H9 (cell line): ENCODE results near the gene RAD51. TPM values are rescaled to one million over a fixed set of nuclear protein-coding genes. Genes with fewer than 3 reads are reported as not detected.
A peak's percentile ranks its signal among the peaks of the same experiment; 100 is the strongest.

ENCODE experiments used
- DNase-seq: peaks from one replicate; pipeline ENCODE4 v3.0.0-alpha.2; 2017
- H2AFZ ChIP-seq: one replicate; pipeline ENCODE4 v1.6.1; 2013; ENCODE audit warnings: mild to moderate bottlenecking, low read length, control low read depth, moderate library complexity
- H2AK5ac ChIP-seq: 2 replicates; pipeline ENCODE4 v1.6.1; 2013; ENCODE audit warnings: low read length, control low read depth, mixed read lengths; ENCODE audit not compliant: insufficient read length
- H2BK120ac ChIP-seq: one replicate; pipeline ENCODE4 v1.6.1; 2013; ENCODE audit warnings: low read depth, mild to moderate bottlenecking, low read length, control low read depth, inconsistent platforms; ENCODE audit not compliant: poor library complexity, severe bottlenecking
- H2BK12ac ChIP-seq: 2 replicates; pipeline ENCODE4 v1.6.1; 2013; ENCODE audit warnings: low read length, control low read depth, mixed read lengths, low read depth; ENCODE audit not compliant: insufficient read length
- H2BK15ac ChIP-seq: 2 replicates; pipeline ENCODE4 v1.6.1; 2013; ENCODE audit warnings: low read depth, low read length, control low read depth
- H2BK20ac ChIP-seq: one replicate; pipeline ENCODE4 v1.6.1; 2013; ENCODE audit warnings: low read depth, mild to moderate bottlenecking, low read length, control low read depth, inconsistent platforms; ENCODE audit not compliant: poor library complexity, severe bottlenecking
- H2BK5ac ChIP-seq: 2 replicates; pipeline ENCODE4 v1.6.1; 2013; ENCODE audit warnings: low read length, control low read depth, mixed read lengths; ENCODE audit not compliant: insufficient read length
- H3K14ac ChIP-seq: 2 replicates; pipeline ENCODE4 v1.6.1; 2013; ENCODE audit warnings: low read length, control low read depth; ENCODE audit not compliant: insufficient read depth
- H3K18ac ChIP-seq: 2 replicates; pipeline ENCODE4 v1.6.1; 2013; ENCODE audit warnings: low read depth, mild to moderate bottlenecking, mixed read lengths, low read length, control low read depth; ENCODE audit not compliant: insufficient read length
- H3K23ac ChIP-seq: 2 replicates; pipeline ENCODE4 v1.6.1; 2013; ENCODE audit warnings: low read length, control low read depth, mixed read lengths, low read depth; ENCODE audit not compliant: insufficient read length
- H3K23me2 ChIP-seq: 2 replicates; pipeline ENCODE4 v1.6.1; 2013; ENCODE audit warnings: low read depth, mild to moderate bottlenecking, mixed read lengths, low read length, control low read depth; ENCODE audit not compliant: insufficient read length, poor library complexity, severe bottlenecking
- H3K27ac ChIP-seq: 2 replicates; pipeline ENCODE4 v1.5.1; 2013; ENCODE audit warnings: low read length, control low read depth, mixed read lengths, low read depth; ENCODE audit not compliant: insufficient read length
- H3K27me3 ChIP-seq: 2 replicates; pipeline ENCODE4 v1.6.1; 2013; ENCODE audit warnings: low read length, control low read depth, inconsistent platforms; ENCODE audit not compliant: insufficient read depth
- H3K4ac ChIP-seq: 2 replicates; pipeline ENCODE4 v1.6.1; 2013; ENCODE audit warnings: low read depth, mild to moderate bottlenecking, control low read depth, inconsistent platforms, low read length, moderate library complexity
- H3K4me1 ChIP-seq: 2 replicates; pipeline ENCODE4 v1.6.1; 2013; ENCODE audit warnings: low read length, control low read depth, inconsistent platforms; ENCODE audit not compliant: insufficient read depth
- H3K4me2 ChIP-seq: 2 replicates; pipeline ENCODE4 v1.6.1; 2013; ENCODE audit warnings: low read length, control low read depth, mixed read lengths; ENCODE audit not compliant: insufficient read length, insufficient read depth
- H3K56ac ChIP-seq: 2 replicates; pipeline ENCODE4 v1.6.1; 2013; ENCODE audit warnings: low read depth, mild to moderate bottlenecking, mixed read lengths, low read length, control low read depth; ENCODE audit not compliant: insufficient read length
- H3K79me1 ChIP-seq: 2 replicates; pipeline ENCODE4 v1.6.1; 2013; ENCODE audit warnings: low read depth, mild to moderate bottlenecking, moderate library complexity, low read length, control low read depth, inconsistent platforms; ENCODE audit not compliant: insufficient read depth, poor library complexity, severe bottlenecking
- H3K79me2 ChIP-seq: 2 replicates; pipeline ENCODE4 v1.6.1; 2013; ENCODE audit warnings: low read length, control low read depth, inconsistent platforms; ENCODE audit not compliant: insufficient read depth
- H3K9ac ChIP-seq: 2 replicates; pipeline ENCODE4 v1.6.1; 2013; ENCODE audit warnings: low read length, control low read depth, mixed read lengths; ENCODE audit not compliant: insufficient read length; ENCODE audit errors: extremely low read depth
- H3K9me3 ChIP-seq: one replicate; pipeline ENCODE4 v1.6.1; 2013; ENCODE audit warnings: low read depth, low read length, inconsistent platforms; ENCODE audit not compliant: control insufficient read depth
- H3T11ph ChIP-seq: one replicate; pipeline ENCODE4 v1.6.1; 2013; ENCODE audit warnings: mild to moderate bottlenecking, low read length, control low read depth, inconsistent platforms
- H4K20me1 ChIP-seq: one replicate; pipeline ENCODE4 v1.6.1; 2013; ENCODE audit not compliant: control insufficient read depth, insufficient read length, insufficient read depth
- H4K5ac ChIP-seq: 2 replicates; pipeline ENCODE4 v1.6.1; 2013; ENCODE audit warnings: low read depth, mild to moderate bottlenecking, mixed read lengths, low read length, control low read depth; ENCODE audit not compliant: insufficient read length
- H4K8ac ChIP-seq: replicated peaks from 2 replicates; pipeline ENCODE4 v1.6.1; 2013; ENCODE audit warnings: low read length, control low read depth, mixed read lengths, low read depth; ENCODE audit not compliant: insufficient read length
- H4K91ac ChIP-seq: 2 replicates; pipeline ENCODE4 v1.6.1; 2013; ENCODE audit warnings: low read depth, mild to moderate bottlenecking, moderate library complexity, mixed read lengths, low read length, control low read depth; ENCODE audit not compliant: insufficient read length
- H3K27ac Mint-ChIP-seq, 3 experiments: 2 replicates in 2 of 3; 3 replicates in 1 of 3; pipeline ENCODE4 v1.8.0; 2020 to 2021; ENCODE audit warnings: mixed read lengths in 3 of 3, mild to moderate bottlenecking in 1 of 3, moderate library complexity in 1 of 3
- H3K27me3 Mint-ChIP-seq: 2 replicates; pipeline ENCODE4 v1.8.0; 2021; ENCODE audit warnings: low read depth, mild to moderate bottlenecking, moderate library complexity, mixed read lengths
- H3K36me3 Mint-ChIP-seq, 3 experiments: 2 replicates in 2 of 3; 3 replicates in 1 of 3; pipeline ENCODE4 v1.8.0; 2020 to 2021; ENCODE audit warnings: low read depth in 3 of 3, mixed read lengths in 3 of 3; ENCODE audit not compliant: insufficient read depth in 1 of 3
- H3K4me1 Mint-ChIP-seq, 2 experiments: 2 replicates each; pipeline ENCODE4 v1.8.0; 2020; ENCODE audit warnings: mixed read lengths in 2 of 2
- H3K4me3 Mint-ChIP-seq, 2 experiments: 2 replicates in 1 of 2; 3 replicates in 1 of 2; pipeline ENCODE4 v1.8.0; 2020 to 2021; ENCODE audit warnings: mild to moderate bottlenecking in 2 of 2, mixed read lengths in 2 of 2, moderate library complexity in 1 of 2
- H3K9me3 Mint-ChIP-seq, 2 experiments: 2 replicates in 1 of 2; 3 replicates in 1 of 2; pipeline ENCODE4 v1.8.0; 2020; ENCODE audit warnings: mild to moderate bottlenecking in 2 of 2, mixed read lengths in 2 of 2, moderate library complexity in 1 of 2
- CTCF ChIP-seq: fragments of 200-600 bp; sonication (generic); conservative IDR thresholded peaks from 3 replicates; pipeline ENCODE4 v1.8.0; 2021; ENCODE audit warnings: antibody characterized with exemption, mild to moderate bottlenecking
- WGBS: extraction: QIAGEN DNeasy Blood & Tissue Kit; methylation state at CpG from one replicate; pipeline ENCODE4 v1.1.7; 2013; ENCODE audit warnings: missing lambda C conversion rate, low lambda C conversion rate, mixed read lengths; ENCODE audit not compliant: insufficient read length; ENCODE audit errors: extremely low coverage; 5-methylcytosine and 5-hydroxymethylcytosine counted together
- total RNA-seq: library from RNA; stranded (reverse); gene quantifications from 2 replicates; pipeline ENCODE4 v1.2.1, GENCODE V29; 2021

The RAD51 gene
- total RNA-seq, 1 experiment from 2014 or later: 39.2 TPM

DNA sequence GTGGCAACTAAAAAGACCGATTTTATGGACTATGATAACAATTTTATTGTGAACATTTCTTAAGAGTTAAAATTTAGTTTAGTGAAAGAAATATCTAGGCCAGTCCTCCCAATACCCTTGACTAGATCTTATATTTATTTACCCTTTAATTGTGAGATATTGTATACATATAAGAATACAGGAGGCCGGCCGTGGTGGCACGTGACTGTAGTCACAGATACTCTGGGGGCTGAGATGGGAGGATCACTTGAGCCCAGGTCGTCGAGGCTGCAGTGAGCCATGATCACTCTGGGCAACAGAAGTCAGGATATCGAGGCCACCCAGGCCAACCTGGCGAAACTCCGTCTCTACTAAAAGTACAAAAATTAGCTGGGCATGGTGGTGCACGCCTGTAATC, 60.8 kb downstream of the RAD51 start:
- Histone ChIP-seq H4K91ac (no peak overlapping the region), H3K27me3 (no peaks in the 10 kb centered on the region), H3K14ac (no peak overlapping the region), H3T11ph (no peak overlapping the region), H3K4ac (no peak overlapping the region), H4K8ac (no peak overlapping the region), H3K9me3 (no peaks in the 10 kb centered on the region), H2BK5ac (no peak overlapping the region), H2BK120ac (no peak overlapping the region), H3K56ac (no peak overlapping the region), H2AK5ac (no peak overlapping the region), H3K9ac (peak overlapping the region; percentile 97), H2BK15ac (no peak overlapping the region), H4K5ac (no peak overlapping the region), H3K79me1 (no peaks in the 10 kb centered on the region), H3K4me2 (no peak overlapping the region), H2BK12ac (no peak overlapping the region), H3K4me1 (no peaks in the 10 kb centered on the region), H4K20me1 (no peaks in the 10 kb centered on the region), H3K23ac (no peak overlapping the region), H3K23me2 (peaks cover 3% of the 10 kb centered on the region), H3K18ac (no peak overlapping the region), H2AFZ (no peak overlapping the region), H2BK20ac (no peak overlapping the region), H3K27ac (peak overlapping the region; percentile 85), H3K79me2 (no peaks in the 10 kb centered on the region)
- H3K9me3 Mint-ChIP-seq: no peaks in the 10 kb centered on the region
- H3K36me3 Mint-ChIP-seq: peaks cover 3 to 15% (median 11%) of the 10 kb centered on the region in 3 experiments; a peak in 5 of 7 replicates
- DNase-seq: no peak
- peak overlapping the region; percentile 98 to 100 (median 100) for H3K27ac Mint-ChIP-seq
- no peaks in the 10 kb centered on the region for H3K27me3 Mint-ChIP-seq
- peaks cover 8 to 18% of the 10 kb centered on the region in 2 experiments for H3K4me1 Mint-ChIP-seq
- WGBS: no CpG with 5 or more reads among the region's 10 CpGs
- no peak for TF ChIP-seq CTCF
- peak overlapping the region; percentile 94 for H3K4me3 Mint-ChIP-seq
